Uterus (tissue), 4 donors: ENCODE measurements around the gene FEM1C. TPM values are rescaled to one million over a fixed set of nuclear protein-coding genes. Genes with fewer than 3 reads are reported as not detected.

Experiments used
- DNase-seq, 2 donors: peaks; one replicate each; pipeline ENCODE4 v3.0.0-alpha.2; 2019 to 2020
- H3K27ac ChIP-seq, 2 donors: fragments of 200-600 bp; sonication (generic); 1 replicate in 1 of 2; 2 replicates in 1 of 2; pipeline ENCODE4 v1.5.1; 2016 to 2018
- H3K27me3 ChIP-seq, 2 donors: fragments of 200-600 bp; sonication (generic); one replicate each; pipeline ENCODE4 v1.5.1; 2018 to 2019; ENCODE audit warnings: control low read depth in 1 of 2
- H3K36me3 ChIP-seq, 2 donors: fragments of 200-600 bp; sonication (generic); one replicate each; pipeline ENCODE4 v1.5.1; 2019; ENCODE audit warnings: control low read depth in 1 of 2
- H3K4me1 ChIP-seq, 2 donors: fragments of 200-600 bp; sonication (generic); one replicate each; pipeline ENCODE4 v1.5.1; 2018 to 2019; ENCODE audit warnings: control low read depth in 1 of 2
- H3K4me3 ChIP-seq, 2 donors: fragments of 200-600 bp; sonication (generic); 1 replicate in 1 of 2; 2 replicates in 1 of 2; pipeline ENCODE4 v1.5.1; 2018 to 2019; ENCODE audit warnings: mild to moderate bottlenecking in 1 of 2
- H3K9me3 ChIP-seq, 2 donors: fragments of 200-600 bp; sonication (generic); one replicate each; pipeline ENCODE4 v1.5.1; 2019; ENCODE audit warnings: control low read depth in 1 of 2
- POLR2A ChIP-seq, 2 donors: fragments of 450-650 bp; IDR thresholded peaks; one replicate each; pipeline ENCODE4 v1.6.1; 2016; ENCODE audit warnings: antibody characterized with exemption in 2 of 2, mild to moderate bottlenecking in 1 of 2, moderate library complexity in 1 of 2
- intact Hi-C: fragments of 100-400 bp; cut with DNase I; formaldehyde crosslinking; loops from one replicate; pipeline ENCODE4 v1.15.1; 2023; ENCODE audit warnings: low total_unique reads
- total RNA-seq, 4 donors: library from RNA; depleted of rRNA in 3 of 4; stranded (reverse); fragments of >200 nt in 3 of 4; gene quantifications; one replicate each; pipeline versions ENCODE4 v1.1.0 to v1.2.4, GENCODE V29; 2014 to 2023
- TF ChIP-seq, protein P1 (sequence below), 4 experiments: fragments of 200-600 bp in 2 of 4; fragments of 450-650 bp in 2 of 4; sonication (generic) in 2 of 4; IDR thresholded peaks; one replicate each; pipeline ENCODE4 v1.5.1; 2016 to 2019; ENCODE audit warnings: antibody characterized with exemption in 4 of 4, mild to moderate bottlenecking in 2 of 4, moderate library complexity in 1 of 4
- donor health status: DM: yes; HTN: yes; CAD: no.

FEM1C gene
- total RNA-seq, 4 donors from 2014 or later = 10.8 to 73.3 (median 22.4) TPM

DNA sequence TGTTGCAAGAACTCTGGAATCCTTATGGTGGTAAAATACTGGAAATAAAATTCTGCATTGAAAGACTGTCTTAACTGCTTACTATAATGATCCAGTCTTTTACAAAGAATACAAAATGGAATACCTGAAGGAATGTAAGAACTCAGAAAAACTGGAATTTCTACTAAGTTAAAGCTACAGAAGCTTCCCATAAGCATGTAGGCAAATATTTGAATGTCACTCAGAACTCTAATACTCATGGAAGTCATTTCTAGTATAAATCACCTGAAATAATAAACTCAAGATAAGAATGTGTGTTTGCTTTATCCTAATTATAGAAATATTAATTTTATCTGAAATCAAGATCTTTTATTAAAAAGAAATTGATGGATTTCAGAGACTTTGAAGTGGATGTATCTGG, 54.8 kb downstream of the FEM1C start:
- no peak for DNase-seq
- TF ChIP-seq, protein P1, sequence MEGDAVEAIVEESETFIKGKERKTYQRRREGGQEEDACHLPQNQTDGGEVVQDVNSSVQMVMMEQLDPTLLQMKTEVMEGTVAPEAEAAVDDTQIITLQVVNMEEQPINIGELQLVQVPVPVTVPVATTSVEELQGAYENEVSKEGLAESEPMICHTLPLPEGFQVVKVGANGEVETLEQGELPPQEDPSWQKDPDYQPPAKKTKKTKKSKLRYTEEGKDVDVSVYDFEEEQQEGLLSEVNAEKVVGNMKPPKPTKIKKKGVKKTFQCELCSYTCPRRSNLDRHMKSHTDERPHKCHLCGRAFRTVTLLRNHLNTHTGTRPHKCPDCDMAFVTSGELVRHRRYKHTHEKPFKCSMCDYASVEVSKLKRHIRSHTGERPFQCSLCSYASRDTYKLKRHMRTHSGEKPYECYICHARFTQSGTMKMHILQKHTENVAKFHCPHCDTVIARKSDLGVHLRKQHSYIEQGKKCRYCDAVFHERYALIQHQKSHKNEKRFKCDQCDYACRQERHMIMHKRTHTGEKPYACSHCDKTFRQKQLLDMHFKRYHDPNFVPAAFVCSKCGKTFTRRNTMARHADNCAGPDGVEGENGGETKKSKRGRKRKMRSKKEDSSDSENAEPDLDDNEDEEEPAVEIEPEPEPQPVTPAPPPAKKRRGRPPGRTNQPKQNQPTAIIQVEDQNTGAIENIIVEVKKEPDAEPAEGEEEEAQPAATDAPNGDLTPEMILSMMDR (IDR thresholded peaks at IDR 0.05) = no peak
- TF ChIP-seq POLR2A (IDR thresholded peaks at IDR 0.05) = no peak
- Histone ChIP-seq H3K4me1 (no peaks in the 10 kb centered on the region), H3K9me3 (no peaks in the 10 kb centered on the region), H3K27ac (no peak overlapping the region), H3K4me3 (no peak overlapping the region), H3K36me3 (no peaks in the 10 kb centered on the region), H3K27me3 (no peaks in the 10 kb centered on the region)
- intact Hi-C loops = no loop called here

DNA sequence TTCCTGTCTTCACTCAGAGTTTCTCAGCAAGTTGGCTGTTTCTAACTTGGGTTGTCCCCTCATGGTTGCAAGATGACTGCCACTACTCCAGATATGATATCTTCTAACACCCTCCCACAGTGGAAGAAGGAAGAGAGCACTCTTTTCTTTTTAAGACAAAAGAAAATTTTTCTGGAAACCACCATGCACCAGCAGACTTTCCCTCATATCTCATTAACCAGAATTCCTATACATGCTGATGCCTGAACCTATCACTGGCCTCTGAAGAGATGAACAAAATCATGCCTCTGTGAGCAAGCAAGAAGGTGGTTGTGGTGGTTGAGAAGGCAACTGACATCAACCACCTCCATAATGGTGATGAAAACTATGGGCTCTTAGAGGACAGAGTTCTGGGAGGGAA, 56.8 kb downstream of the FEM1C start:
- no peak for DNase-seq
- Histone ChIP-seq H3K9me3 (no peaks in the 10 kb centered on the region), H3K27me3 (no peaks in the 10 kb centered on the region), H3K4me1 (no peaks in the 10 kb centered on the region), H3K4me3 (no peak overlapping the region), H3K36me3 (no peaks in the 10 kb centered on the region), H3K27ac (no peak overlapping the region)
- TF ChIP-seq POLR2A (IDR thresholded peaks at IDR 0.05) = no peak
- TF ChIP-seq, protein P1 (IDR thresholded peaks at IDR 0.05) = no peak
- intact Hi-C loops = no loop called here

- TF ChIP-seq, protein P1 (IDR thresholded peaks at IDR 0.05) = no peak
- no peak for TF ChIP-seq POLR2A (IDR thresholded peaks at IDR 0.05)
- H3K9me3 ChIP-seq = no peaks in the 10 kb centered on the region
- no peak for DNase-seq
- intact Hi-C loops = no loop called here
- H3K27ac ChIP-seq = no peak overlapping the region
- H3K36me3 ChIP-seq = no peaks in the 10 kb centered on the region
- no peak overlapping the region for H3K4me3 ChIP-seq
- H3K4me1 ChIP-seq = no peaks in the 10 kb centered on the region
- no peaks in the 10 kb centered on the region for H3K27me3 ChIP-seq
Observed at GRCh38 chr5:115487168-115487567, 57.4 kb downstream of the FEM1C start.

- no peak for DNase-seq
- H3K36me3 ChIP-seq = no peaks in the 10 kb centered on the region
- H3K9me3 ChIP-seq = no peaks in the 10 kb centered on the region
- intact Hi-C loops = no loop called here
- H3K4me1 ChIP-seq = no peaks in the 10 kb centered on the region
- no peak for TF ChIP-seq POLR2A (IDR thresholded peaks at IDR 0.05)
- TF ChIP-seq, protein P1 (IDR thresholded peaks at IDR 0.05) = no peak
- no peak overlapping the region for H3K27ac ChIP-seq
- no peak overlapping the region for H3K4me3 ChIP-seq
- H3K27me3 ChIP-seq = no peaks in the 10 kb centered on the region
Observed at GRCh38 chr5:115486728-115487127, 57.8 kb downstream of the FEM1C start.

- no peak for DNase-seq
- TF ChIP-seq POLR2A (IDR thresholded peaks at IDR 0.05) = no peak
- TF ChIP-seq, protein P1 (IDR thresholded peaks at IDR 0.05) = no peak
- no peak overlapping the region for H3K27ac ChIP-seq
- H3K36me3 ChIP-seq = no peaks in the 10 kb centered on the region
- H3K9me3 ChIP-seq = no peaks in the 10 kb centered on the region
- intact Hi-C loops = no loop called here
- H3K4me1 ChIP-seq = no peaks in the 10 kb centered on the region
- H3K4me3 ChIP-seq = no peak overlapping the region
- no peaks in the 10 kb centered on the region for H3K27me3 ChIP-seq
Observed at GRCh38 chr5:115484368-115484767, 60.2 kb downstream of the FEM1C start.
